Cardiac fibroblast (primary cell): ENCODE measurements around the gene USP12.

Experiments
- DNase-seq, 2 donors: peaks; one replicate each; pipeline versions ENCODE4 v3.0.0 to v3.0.0-alpha.2; 2010; ENCODE audit warnings: low read depth in 2 of 2
- H3K4me3 ChIP-seq, 2 donors: replicated peaks in 1 of 2; 1 replicate in 1 of 2; 2 replicates in 1 of 2; pipeline ENCODE4 v1.5.1; 2011; ENCODE audit warnings: low read depth in 2 of 2, low read length in 2 of 2, mild to moderate bottlenecking in 2 of 2, moderate library complexity in 1 of 2
- TF ChIP-seq, protein P1 (sequence below): IDR thresholded peaks from one replicate; pipeline ENCODE4 v1.5.1; 2011; ENCODE audit warnings: low read depth, mild to moderate bottlenecking, low read length, inconsistent platforms

The USP12 gene

DNA sequence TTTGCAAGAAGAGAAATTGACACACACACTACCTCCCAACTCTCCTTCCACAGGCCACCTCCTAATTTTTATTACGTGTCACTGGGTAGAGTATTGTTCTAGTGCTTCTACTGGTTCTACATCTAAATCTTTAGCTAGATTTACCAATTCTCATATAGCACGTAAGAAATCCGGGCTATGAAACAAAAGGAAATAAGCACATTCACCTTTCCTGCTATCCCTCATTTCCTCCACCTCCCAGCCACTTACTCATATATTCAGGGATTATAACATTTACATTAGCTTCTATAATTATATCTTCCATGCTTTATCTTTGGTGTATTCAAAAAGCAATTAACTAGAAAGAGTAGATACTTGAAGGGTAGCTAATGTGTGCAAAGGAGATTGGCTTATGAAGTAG, 39.7 kb downstream of the USP12 start:
- H3K4me3 ChIP-seq: no peak overlapping the region
- no peak for DNase-seq
- TF ChIP-seq, protein P1, sequence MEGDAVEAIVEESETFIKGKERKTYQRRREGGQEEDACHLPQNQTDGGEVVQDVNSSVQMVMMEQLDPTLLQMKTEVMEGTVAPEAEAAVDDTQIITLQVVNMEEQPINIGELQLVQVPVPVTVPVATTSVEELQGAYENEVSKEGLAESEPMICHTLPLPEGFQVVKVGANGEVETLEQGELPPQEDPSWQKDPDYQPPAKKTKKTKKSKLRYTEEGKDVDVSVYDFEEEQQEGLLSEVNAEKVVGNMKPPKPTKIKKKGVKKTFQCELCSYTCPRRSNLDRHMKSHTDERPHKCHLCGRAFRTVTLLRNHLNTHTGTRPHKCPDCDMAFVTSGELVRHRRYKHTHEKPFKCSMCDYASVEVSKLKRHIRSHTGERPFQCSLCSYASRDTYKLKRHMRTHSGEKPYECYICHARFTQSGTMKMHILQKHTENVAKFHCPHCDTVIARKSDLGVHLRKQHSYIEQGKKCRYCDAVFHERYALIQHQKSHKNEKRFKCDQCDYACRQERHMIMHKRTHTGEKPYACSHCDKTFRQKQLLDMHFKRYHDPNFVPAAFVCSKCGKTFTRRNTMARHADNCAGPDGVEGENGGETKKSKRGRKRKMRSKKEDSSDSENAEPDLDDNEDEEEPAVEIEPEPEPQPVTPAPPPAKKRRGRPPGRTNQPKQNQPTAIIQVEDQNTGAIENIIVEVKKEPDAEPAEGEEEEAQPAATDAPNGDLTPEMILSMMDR: no peak

GRCh38 chr13:27130979-27131623, 40.5 kb downstream of the USP12 start:
- no peak overlapping the region for H3K4me3 ChIP-seq
- DNase-seq: peak; percentile 22 to 61
- TF ChIP-seq, protein P1: no peak

DNA sequence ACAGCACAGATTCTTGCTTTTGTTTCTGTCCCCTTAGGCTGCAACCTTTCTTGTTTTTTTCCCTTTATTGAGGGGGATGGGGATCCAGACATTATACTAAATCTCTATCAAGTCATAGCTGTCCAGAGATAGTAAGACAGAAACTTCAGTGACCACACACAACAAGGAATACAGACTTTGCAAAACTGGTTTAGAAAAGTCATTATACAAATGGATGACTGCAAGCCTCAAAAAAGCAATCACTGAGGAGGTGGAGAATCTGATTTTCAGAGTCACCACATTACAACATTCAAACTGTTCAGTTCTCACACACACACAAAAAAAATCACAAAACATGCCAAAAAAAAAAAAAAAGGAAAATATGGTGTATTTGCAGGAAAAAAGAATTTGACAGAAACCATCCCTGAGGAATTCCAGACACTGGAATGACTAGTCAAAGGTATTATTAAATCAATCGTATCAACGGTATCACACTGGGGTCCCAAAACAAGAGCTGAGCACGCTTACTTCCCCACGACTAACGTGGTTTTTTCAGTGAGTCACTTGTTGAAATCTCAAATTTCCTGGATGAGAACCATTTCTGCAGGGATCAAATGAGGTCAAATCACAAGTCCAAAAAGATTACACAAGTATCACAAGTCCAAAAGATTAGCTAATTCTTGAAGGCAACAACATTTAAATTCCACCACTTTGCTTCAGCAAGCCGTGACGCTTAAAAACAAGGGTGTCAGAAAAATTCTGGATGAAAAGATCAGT, 41.2 kb downstream of the USP12 start:
- H3K4me3 ChIP-seq: no peak overlapping the region
- TF ChIP-seq, protein P1: no peak
- peak; percentile 68 to 73 for DNase-seq

DNA sequence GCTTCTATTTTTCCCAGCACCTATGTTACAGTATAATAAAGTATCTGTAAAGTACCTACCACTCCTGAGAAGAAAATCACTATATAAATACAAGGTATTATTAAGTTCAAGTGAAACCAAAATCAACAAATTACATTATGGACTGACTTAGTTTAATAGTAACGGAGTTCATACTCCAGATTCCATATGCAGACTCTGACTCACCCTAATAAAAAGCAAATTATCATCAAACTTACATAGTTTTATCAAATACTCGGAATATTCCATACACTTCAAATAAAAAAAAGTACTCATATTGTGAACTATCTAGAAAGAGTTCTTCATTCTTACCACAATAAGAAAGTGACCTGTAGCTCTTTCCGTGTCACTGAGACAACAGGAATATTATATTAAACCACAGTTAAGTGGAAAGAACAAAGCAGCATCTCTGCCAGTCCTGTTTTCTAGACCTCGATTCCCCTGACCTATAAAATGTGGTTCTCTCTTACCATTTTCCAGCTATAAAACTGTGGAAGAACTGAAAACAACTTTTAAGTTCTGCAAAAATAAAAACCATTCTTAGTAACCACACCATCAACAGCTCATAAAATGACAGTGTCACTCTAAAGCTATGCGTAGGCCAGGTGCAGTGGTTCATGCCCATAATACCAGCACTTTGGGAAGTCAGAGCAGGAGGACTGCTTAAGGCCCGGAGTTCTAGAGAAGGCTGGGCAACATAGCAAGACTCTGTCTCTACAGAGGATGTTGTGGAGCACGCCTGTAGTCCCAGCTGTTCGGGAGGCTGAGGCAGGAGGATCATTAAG, 42.6 kb downstream of the USP12 start:
- DNase-seq: no peak
- H3K4me3 ChIP-seq: no peak overlapping the region
- TF ChIP-seq, protein P1: no peak

DNA sequence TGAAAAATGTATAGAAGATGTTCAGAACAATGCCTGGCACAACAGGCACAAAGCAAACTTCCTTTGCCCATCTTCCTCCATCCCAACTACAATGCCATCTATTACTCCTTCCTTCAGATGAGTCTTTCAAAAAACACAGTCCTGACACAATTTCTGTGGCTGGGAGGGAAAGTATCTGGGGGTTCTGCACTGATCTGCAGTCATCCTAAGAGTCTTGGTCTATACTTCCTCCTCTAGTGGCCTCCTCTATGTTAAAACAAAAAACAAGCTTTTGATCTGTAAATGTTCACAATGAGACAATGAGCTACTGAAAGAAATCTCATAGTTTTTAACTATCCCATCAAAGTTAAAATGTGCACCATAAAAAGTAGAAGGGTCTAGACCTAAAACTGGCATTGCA, 44.8 kb downstream of the USP12 start:
- TF ChIP-seq, protein P1: no peak

DNA sequence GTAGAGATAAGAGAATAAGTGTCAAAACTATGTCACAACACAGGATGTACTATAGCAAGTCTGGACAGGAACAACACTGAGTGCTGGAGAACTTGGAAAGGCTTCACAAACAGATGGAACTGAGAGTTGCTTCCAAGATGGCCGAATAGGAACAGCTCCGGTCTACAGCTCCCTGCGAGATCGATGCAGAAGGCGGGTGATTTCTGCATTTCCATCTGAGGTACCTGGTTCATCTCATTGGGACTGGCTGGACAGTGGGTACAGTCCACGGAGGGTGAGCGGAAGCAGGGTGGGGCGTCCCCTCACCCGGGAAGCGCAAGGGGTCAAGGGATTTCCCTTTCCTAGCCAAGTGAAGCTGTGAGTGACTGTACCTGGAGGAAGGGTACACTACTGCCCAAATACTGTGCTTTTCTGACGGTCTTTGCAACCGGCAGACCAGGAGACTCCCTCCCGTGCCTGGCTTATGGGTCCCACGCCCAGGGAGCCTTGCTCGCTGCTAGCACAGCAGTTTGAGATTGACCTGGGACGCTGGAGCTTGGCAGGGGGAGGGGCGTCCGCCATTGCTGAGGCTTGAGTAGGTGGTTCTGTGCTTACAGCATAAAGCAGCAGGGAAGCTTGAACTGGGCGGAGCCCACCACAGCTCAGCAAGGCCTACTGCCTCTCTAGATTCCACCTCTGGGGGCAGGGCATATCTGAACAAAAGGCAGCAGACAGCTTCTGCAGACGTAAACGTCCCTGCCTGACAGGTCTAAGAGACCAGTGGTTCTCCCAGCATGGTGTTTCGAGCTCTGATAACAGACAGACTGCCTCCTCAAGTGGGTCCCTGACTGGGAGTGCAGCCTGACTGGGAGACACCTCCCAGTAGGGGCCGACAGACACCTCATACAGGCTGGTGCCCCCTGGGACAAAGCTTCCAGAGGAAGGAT, 46.0 kb downstream of the USP12 start:
- DNase-seq: no peak
- TF ChIP-seq, protein P1: no peak
- no peak overlapping the region for H3K4me3 ChIP-seq

More for the DNA sequence above, 44.8 kb downstream of the USP12 start:
- H3K4me3 ChIP-seq: no peak overlapping the region
- no peak for DNase-seq
